ENCODE results near the gene DEPDC5.

DEPDC5 gene

DNA sequence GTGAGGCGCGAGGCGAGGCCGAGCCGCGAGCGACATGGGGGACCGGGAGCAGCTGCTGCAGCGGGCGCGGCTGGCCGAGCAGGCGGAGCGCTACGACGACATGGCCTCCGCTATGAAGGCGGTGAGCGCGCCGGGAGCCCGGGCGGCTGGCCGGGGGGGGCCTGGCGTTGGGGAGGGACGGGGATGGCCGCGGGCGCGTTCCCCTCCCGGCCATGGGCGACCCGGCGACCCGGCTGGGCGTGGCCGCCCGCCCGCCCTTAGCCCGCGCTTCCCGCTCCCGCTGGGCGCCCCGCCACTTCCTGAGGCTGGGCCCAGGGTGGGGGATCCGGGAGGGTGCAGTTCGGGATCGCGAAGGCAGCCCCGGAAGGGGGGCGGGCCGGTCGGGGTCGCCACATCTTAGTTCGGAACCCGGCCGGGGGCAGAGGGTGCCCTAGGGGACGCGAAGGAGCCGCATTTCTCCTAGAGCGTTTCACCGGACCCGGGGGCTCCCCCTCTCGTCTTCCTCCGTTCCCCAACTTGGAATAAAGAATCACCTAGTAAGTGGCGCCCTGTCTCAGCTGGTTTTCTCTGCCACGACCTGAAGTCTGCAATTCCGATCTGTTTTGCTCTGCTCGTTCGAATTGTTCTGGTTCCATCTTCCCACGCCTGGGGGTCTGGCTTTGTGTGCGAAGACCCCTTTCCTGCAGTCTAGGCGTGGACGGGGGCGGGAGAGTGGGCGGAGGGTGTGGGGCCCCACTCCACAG lies 191.1 kb downstream of the DEPDC5 start:
- no peak for DNase-seq (ENCODE audit: extremely low read depth, low read depth)
- TF ChIP-seq, protein P1, sequence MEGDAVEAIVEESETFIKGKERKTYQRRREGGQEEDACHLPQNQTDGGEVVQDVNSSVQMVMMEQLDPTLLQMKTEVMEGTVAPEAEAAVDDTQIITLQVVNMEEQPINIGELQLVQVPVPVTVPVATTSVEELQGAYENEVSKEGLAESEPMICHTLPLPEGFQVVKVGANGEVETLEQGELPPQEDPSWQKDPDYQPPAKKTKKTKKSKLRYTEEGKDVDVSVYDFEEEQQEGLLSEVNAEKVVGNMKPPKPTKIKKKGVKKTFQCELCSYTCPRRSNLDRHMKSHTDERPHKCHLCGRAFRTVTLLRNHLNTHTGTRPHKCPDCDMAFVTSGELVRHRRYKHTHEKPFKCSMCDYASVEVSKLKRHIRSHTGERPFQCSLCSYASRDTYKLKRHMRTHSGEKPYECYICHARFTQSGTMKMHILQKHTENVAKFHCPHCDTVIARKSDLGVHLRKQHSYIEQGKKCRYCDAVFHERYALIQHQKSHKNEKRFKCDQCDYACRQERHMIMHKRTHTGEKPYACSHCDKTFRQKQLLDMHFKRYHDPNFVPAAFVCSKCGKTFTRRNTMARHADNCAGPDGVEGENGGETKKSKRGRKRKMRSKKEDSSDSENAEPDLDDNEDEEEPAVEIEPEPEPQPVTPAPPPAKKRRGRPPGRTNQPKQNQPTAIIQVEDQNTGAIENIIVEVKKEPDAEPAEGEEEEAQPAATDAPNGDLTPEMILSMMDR (IDR thresholded peaks at IDR 0.05; ENCODE audit: low read depth, low read length), result peak; percentile 10; the same call in 1 of the 2 replicates

DNA sequence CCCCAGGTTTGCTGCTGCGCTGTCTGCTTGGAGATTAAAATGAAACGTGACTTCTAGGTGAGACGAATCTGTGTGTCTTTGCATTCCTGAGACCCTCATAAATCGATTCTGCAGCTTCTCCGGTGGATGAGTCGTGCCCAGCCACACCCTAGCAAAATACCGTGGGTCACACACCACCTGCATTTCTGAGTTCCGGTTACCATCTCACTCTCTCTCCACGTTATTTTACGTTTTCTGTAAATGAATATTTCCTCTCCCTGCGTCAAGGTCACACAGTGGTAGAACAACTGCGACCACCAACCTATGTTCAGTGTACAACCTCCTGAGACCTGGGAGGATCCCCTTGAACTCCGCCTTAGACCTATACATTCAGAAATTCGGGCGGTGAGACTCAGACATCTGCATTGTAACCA lies 191.6 kb downstream of the DEPDC5 start:
- DNase-seq (ENCODE audit: extremely low read depth, low read depth), result no peak
- TF ChIP-seq, protein P1 (IDR thresholded peaks at IDR 0.05; ENCODE audit: low read depth, low read length), result no peak

DNA sequence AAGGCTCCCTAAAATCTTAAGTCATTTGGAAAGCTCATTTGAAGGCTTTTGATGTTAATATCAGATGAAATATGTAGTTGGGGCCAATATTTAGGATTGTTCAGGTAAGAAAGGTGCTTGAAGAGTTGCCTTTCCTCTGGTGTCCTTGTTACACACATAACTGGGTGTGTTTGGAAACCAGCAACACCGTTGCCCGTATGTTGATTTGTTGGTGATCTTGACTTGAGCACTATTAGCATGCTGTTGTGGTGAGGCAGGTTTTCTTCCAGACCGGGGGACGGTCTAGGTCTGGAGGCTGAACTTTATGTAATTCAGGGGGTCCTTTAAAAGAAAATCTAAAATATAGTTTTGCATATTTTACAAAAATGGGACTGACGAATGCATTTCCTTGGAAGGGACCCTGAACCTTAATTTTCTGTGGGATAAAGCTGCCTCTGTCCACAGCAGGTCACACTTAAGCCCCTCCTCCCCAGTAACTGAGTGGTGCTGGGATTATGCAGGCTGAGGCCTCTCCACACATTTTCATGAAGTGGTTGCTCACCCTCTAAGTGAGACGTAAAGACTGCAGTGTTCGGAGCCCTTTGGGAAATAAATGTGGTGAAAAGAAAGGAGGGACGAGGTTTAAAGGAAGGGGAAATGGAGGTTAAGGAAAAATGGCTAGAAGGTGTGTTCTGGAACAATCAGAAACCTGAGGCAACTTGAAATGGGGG lies 192.3 kb downstream of the DEPDC5 start:
- TF ChIP-seq, protein P1 (IDR thresholded peaks at IDR 0.05; ENCODE audit: low read depth, low read length), result no peak
- no peak for DNase-seq (ENCODE audit: extremely low read depth, low read depth)

DNA sequence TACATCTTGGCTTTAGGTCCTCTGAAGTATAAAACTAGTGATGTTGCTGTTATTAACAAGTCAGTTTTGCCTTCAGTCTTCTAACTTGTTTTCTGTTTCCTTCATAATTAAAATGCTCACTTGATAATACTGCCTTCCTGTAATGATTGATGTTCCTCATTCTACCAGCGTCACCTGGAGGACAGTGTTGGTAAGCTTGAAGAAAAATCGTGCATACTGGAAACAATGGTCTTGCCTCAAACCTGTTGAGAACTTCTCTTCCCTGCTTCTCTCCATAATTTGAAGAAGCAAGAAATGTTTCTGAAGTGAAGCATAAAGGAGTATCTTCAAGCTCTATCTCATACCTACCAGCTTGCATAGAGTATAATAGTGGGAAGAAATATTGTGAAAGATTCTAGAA lies 193.5 kb downstream of the DEPDC5 start:
- DNase-seq (ENCODE audit: extremely low read depth, low read depth), result no peak
- TF ChIP-seq, protein P1 (IDR thresholded peaks at IDR 0.05; ENCODE audit: low read depth, low read length), result peak; percentile 27

DNA sequence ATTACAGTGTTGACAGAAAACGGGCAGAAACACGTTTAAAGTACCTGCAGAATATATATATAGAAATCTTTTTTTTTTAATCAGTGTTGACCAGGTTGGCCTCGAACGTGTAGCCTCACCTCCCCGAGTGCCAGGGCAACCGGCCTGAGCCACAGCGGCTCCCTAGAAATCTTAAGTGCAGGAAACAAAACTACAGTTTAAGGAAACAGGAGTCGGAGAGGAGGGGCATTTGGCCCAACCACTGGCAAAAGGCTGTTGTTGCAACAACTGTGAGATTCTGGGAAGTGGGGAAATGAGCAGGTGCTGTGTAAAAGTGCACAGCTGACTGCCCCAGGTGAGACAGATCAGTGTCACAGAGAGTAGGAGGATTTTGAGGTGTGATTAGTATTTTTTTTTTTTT lies 194.2 kb downstream of the DEPDC5 start:
- DNase-seq (ENCODE audit: extremely low read depth, low read depth), result no peak
- TF ChIP-seq, protein P1 (IDR thresholded peaks at IDR 0.05; ENCODE audit: low read depth, low read length), result no peak

DNA sequence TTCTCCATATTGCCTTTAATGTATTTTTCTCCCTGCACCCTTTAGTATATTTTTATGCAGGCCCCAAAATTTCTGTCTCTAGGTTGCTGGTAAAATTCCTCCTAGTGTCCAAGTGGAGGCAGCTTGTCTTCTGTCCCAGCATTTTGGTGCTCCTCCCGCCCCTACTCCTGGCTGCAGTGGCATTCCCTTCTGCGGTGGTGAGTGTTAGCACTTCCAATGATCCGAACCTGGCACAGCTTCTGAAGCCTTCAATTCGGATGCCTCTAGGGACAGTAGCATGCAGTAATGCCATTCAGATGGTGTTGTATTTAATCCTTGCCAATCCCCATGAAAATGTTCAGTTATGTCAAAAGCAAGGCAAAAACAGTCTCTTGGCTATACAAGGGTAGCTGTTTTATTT lies 196.4 kb downstream of the DEPDC5 start:
- DNase-seq (ENCODE audit: extremely low read depth, low read depth), result no peak
- TF ChIP-seq, protein P1 (IDR thresholded peaks at IDR 0.05; ENCODE audit: low read depth, low read length), result no peak
